GM12878 (cell line): ENCODE data around the gene SRRM3. TPM values are rescaled to one million over a fixed set of nuclear protein-coding genes. Genes with fewer than 3 reads are reported as not detected.

ENCODE experiments used
- ATF3 ChIP-seq: IDR thresholded peaks from 2 replicates; pipeline ENCODE4 v1.6.1; 2011; ENCODE audit warnings: low read depth, mild to moderate bottlenecking, low read length, moderate library complexity, borderline replicate concordance; ENCODE audit errors: extremely low read depth
- BCLAF1 ChIP-seq: fragments of 450-650 bp; IDR thresholded peaks from 2 replicates; pipeline ENCODE4 v1.6.1; 2017; ENCODE audit warnings: antibody characterized with exemption, mild to moderate bottlenecking, moderate library complexity
- BMI1 ChIP-seq: fragments of 450-650 bp; IDR thresholded peaks from 2 replicates; pipeline ENCODE4 v1.6.1; 2016; ENCODE audit warnings: mild to moderate bottlenecking, moderate library complexity, borderline replicate concordance
- CHD2 ChIP-seq: IDR thresholded peaks from 2 replicates; pipeline ENCODE4 v1.6.1; 2011; ENCODE audit warnings: low read depth, low read length, improper control_type of control experiment, borderline replicate concordance
- E2F4 ChIP-seq: IDR thresholded peaks from 2 replicates; pipeline ENCODE4 v1.6.1; 2012; ENCODE audit warnings: low read depth, low read length, improper control_type of control experiment
- EP300 ChIP-seq, 2 experiments: fragments of 150-350 bp in 1 of 2; IDR thresholded peaks; 2 replicates each; pipeline ENCODE4 v1.6.1; 2011 to 2012; ENCODE audit warnings: low read depth in 2 of 2, low read length in 2 of 2, borderline replicate concordance in 1 of 2, improper control_type of control experiment in 1 of 2, inconsistent platforms in 1 of 2; ENCODE audit not compliant: control insufficient read depth in 1 of 2
- FOS ChIP-seq: IDR thresholded peaks from 3 replicates; pipeline ENCODE4 v1.6.1; 2011; ENCODE audit warnings: borderline replicate concordance; ENCODE audit not compliant: insufficient read length; ENCODE audit errors: extremely low read depth
- GABPA ChIP-seq: IDR thresholded peaks from 2 replicates; pipeline ENCODE4 v1.6.1; 2014; ENCODE audit warnings: antibody characterized with exemption, low read depth, mild to moderate bottlenecking, inconsistent platforms
- GATAD2B ChIP-seq: fragments of 450-650 bp; conservative IDR thresholded peaks from 2 replicates; pipeline ENCODE4 v1.6.1; 2017; ENCODE audit warnings: low read depth, mild to moderate bottlenecking, moderate library complexity
- HDAC6 ChIP-seq: fragments of 200-600 bp; sonication (generic); IDR thresholded peaks from one replicate; pipeline ENCODE4 v1.8.0; 2017; ENCODE audit warnings: antibody characterized with exemption; ENCODE audit not compliant: unreplicated experiment
- JUNB ChIP-seq: IDR thresholded peaks from 2 replicates; pipeline ENCODE4 v1.6.1; 2016; ENCODE audit warnings: antibody characterized with exemption, mild to moderate bottlenecking
- NFYB ChIP-seq: IDR thresholded peaks from 2 replicates; pipeline ENCODE4 v1.6.1; 2011; ENCODE audit warnings: low read depth, mild to moderate bottlenecking, low read length, improper control_type of control experiment, moderate library complexity; ENCODE audit not compliant: insufficient read depth
- NRF1 ChIP-seq: conservative IDR thresholded peaks from 2 replicates; pipeline ENCODE4 v1.6.1; 2011; ENCODE audit warnings: mild to moderate bottlenecking, low read depth, low read length, improper control_type of control experiment
- SIX5 ChIP-seq: IDR thresholded peaks from 2 replicates; pipeline ENCODE4 v1.6.1; 2011; ENCODE audit warnings: mild to moderate bottlenecking, low read depth, low read length, moderate library complexity; ENCODE audit not compliant: severe bottlenecking
- SMARCA5 ChIP-seq: fragments of 450-650 bp; IDR thresholded peaks from 2 replicates; pipeline ENCODE4 v1.6.1; 2017; ENCODE audit warnings: mild to moderate bottlenecking
- SMC3 ChIP-seq: IDR thresholded peaks from 2 replicates; pipeline ENCODE4 v1.6.1; 2011; ENCODE audit warnings: low read length, improper control_type of control experiment, borderline replicate concordance
- USF1 ChIP-seq: IDR thresholded peaks from 2 replicates; pipeline ENCODE4 v1.6.1; 2011; ENCODE audit warnings: borderline replicate concordance, low read depth, mild to moderate bottlenecking, moderate library complexity, mixed read lengths, low read length; ENCODE audit not compliant: insufficient read depth; ENCODE audit errors: extremely low read length
- YY1 ChIP-seq: IDR thresholded peaks from 2 replicates; pipeline ENCODE4 v1.6.1; 2011; ENCODE audit warnings: low read depth, mild to moderate bottlenecking, low read length
- ZNF207 ChIP-seq: fragments of 450-650 bp; IDR thresholded peaks from 2 replicates; pipeline ENCODE4 v1.6.1; 2014; ENCODE audit warnings: antibody characterized with exemption, mild to moderate bottlenecking, borderline replicate concordance
- polyA plus RNA-seq, 11 experiments: library from polyadenylated mRNA; depleted of rRNA in 4 of 11; unstranded in 6 of 11; stranded (reverse) in 5 of 11; fragments of >200 nt; fragmentation: Nextera tagmentation in 4 of 11; fragmentation: Illumina TruSeq in 1 of 11; extraction: Ambion mirVana in 4 of 11; extraction: Trizol in 1 of 11; gene quantifications; 1 replicate in 1 of 11; 2 replicates in 10 of 11; pipeline versions ENCODE4 v1.2.1 to v1.2.3, GENCODE V29; 2011 to 2016; ENCODE audit warnings: inconsistent platforms in 2 of 11, missing spikeins in 2 of 11, low read depth in 1 of 11
- total RNA-seq, 4 experiments: library from RNA; depleted of rRNA in 3 of 4; stranded (reverse); fragments of >200 nt in 3 of 4; fragmentation: Illumina TruSeq in 1 of 4; extraction: Trizol in 1 of 4; gene quantifications; 2 replicates each; pipeline versions ENCODE4 v1.2.1 to v1.2.3, GENCODE V29; 2013 to 2021

SRRM3 gene
- total and polyA plus RNA-seq, 10 of the 15 experiments (the other 5 are each of a cell fraction or from before 2014, with no cell fraction given), result 0.03 to 0.15 (median 0.05) TPM; not detected in 6

GRCh38 chr7:76191783-76192240, 9.9 kb upstream of the SRRM3 start (continued):
- peak; percentile 42; the same call in 1 of the 2 replicates for TF ChIP-seq GABPA
- no peak for TF ChIP-seq SMARCA5
- TF ChIP-seq USF1, result peak; percentile 56
- no peak for TF ChIP-seq CHD2
- TF ChIP-seq JUNB, result no peak
- no peak for TF ChIP-seq BCLAF1
- TF ChIP-seq EP300 (IDR thresholded peaks at IDR 0.05; ENCODE audit: borderline replicate concordance in 1 of 2, control insufficient read depth in 1 of 2, low read depth in 2 of 2, low read length in 2 of 2), result no peak
- TF ChIP-seq NFYB, result peak; percentile 69; the same call in 1 of the 2 replicates
- peak; percentile 64 for TF ChIP-seq SIX5
- 0 out of 2 replicates have a peak, but pooled peaks have one; percentile 14 for TF ChIP-seq YY1
- TF ChIP-seq NRF1, result no peak
- no peak for TF ChIP-seq E2F4
- no peak for TF ChIP-seq BMI1
- TF ChIP-seq ZNF207, result no peak
- TF ChIP-seq SMC3, result no peak
- no peak for TF ChIP-seq HDAC6
- no peak for TF ChIP-seq GATAD2B
- TF ChIP-seq ATF3, result 0 out of 2 replicates have a peak, but pooled peaks have one; percentile 16
- no peak for TF ChIP-seq FOS
